Putamen (tissue), 1 donor: ENCODE results near the gene ST6GAL1.
"Not testable (repeated sequence)": the region's sequence is repeated elsewhere in the genome, so short reads cannot be mapped to it uniquely, and the experiment has no call there.

Experiments
- DNase-seq: peaks from one replicate; pipeline ENCODE4 v3.0.0-alpha.2; 2016; ENCODE audit warnings: low spot score

Gene ST6GAL1, protein sequence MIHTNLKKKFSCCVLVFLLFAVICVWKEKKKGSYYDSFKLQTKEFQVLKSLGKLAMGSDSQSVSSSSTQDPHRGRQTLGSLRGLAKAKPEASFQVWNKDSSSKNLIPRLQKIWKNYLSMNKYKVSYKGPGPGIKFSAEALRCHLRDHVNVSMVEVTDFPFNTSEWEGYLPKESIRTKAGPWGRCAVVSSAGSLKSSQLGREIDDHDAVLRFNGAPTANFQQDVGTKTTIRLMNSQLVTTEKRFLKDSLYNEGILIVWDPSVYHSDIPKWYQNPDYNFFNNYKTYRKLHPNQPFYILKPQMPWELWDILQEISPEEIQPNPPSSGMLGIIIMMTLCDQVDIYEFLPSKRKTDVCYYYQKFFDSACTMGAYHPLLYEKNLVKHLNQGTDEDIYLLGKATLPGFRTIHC

DNA sequence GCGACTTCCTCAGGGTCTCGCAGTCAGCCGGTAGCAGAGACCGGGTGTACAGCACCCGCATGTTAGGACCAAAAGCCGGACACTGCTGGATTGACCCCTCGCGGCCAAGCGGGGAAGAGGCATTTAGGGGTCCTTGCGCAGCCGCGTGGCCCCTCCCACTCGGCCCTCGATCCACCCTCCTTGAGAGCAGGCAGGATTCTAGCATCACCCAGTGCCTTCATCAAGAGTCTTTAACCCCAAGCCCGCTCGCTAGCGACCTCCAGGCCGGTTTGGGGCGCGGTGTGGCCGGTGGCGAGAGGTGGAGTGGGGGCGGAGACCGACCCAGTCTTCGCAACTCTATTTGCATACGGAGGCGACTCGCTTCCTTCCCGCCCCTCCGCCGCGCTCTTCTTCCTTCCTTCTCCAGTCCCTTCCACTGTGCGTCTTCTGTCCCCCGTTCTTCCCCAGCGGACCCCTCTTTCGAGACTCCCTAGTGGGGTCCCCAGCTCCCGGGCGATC, at the start of gene ST6GAL1:
Gene ST6GAL1 (plus strand): TSS at position 384 of the 498 bp plus-strand sequence. CDS start 112,178 bp downstream, outside the sequence.
- DNase-seq = no peak

DNA sequence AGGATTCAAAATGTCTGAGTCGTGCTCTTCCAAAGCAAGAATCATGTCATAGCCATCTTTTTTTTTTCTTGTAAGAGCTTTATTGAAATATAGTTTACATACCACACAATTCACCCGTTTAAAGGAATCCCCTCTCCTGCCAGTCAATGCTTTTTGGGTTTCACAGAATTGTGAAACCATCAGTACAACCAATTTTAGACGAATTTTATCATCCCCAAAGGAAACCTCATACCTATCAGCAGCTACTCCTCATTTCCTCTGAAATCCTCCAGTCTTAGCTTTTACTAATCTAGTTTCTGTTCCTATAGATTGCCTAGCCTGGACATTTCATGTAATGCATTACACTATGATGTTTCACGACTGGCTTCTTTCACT, 48.2 kb upstream of the ST6GAL1 start:
- DNase-seq = no peak

DNA sequence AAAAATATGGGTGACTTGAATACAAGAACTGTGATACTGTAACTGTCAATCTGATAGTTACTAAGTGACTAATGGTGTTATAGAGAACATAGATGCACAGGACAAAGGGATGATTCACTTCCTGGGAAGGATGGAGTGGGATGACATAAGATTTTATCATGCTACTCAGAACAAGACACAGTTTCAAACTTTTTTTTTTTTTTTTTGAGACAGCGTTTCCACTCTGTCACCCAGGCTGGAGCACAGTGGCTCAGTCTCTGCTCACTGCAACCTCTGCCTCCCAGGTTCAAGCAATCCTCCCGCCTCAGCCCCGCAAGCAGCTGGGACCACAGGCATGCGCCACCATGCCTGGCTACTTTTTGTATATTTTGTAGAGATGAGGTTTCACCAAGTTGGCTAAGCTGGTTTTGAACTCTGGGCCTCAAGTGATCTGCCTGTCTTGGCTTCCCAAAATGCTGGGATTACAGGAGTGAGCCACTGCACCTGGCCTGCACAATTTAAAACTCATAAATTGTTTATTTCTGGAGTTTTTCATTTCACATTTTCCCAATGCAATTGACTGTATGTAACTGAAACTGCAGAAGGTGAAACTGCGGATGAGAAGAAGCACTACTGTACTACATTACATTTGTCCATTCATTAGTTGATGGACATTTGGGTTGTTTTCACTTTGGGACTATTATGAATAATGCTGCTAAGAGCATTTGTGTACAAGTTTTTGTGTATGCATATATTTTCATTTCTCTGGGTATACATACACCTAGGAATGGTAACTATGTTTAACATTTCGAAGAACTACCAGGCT, 47.2 kb upstream of the ST6GAL1 start:
- no peak for DNase-seq

DNA sequence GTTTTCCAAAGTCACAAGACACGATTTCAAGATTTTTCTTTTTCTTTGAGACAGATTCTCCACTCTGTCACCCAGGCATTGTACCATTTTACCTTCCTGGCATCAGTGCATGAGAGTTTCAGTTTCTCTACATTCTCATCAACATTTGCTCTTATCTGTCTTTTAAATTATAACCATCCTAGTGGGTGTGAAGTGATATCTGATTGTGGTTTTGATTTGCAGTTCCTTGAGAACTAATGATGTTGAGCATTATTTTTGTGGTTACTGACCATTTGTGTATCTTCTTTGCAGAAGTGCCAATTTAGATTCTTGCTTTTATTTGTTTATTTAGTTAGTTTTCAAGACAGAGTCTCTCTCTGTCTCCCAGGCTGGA, 46.7 kb upstream of the ST6GAL1 start:
- DNase-seq = no peak

DNA sequence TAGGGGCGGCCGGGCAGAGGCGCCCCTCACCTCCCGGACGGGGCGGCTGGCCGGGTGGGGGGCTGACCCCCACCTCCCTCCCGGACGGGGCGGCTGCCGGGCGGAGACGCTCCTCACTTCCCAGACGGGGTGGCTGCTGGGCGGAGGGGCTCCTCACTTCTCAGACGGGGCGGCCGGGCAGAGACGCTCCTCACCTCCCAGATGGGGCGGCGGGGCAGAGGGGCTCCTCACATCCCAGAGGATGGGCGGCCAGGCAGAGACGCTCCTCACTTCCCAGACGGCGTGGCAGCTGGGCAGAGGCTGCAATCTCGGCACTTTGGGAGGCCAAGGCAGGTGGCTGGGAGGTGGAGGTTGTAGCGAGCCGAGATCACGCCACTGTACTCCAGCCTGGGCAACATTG, 45.5 kb upstream of the ST6GAL1 start:
- not testable (repeated sequence) for DNase-seq

DNA sequence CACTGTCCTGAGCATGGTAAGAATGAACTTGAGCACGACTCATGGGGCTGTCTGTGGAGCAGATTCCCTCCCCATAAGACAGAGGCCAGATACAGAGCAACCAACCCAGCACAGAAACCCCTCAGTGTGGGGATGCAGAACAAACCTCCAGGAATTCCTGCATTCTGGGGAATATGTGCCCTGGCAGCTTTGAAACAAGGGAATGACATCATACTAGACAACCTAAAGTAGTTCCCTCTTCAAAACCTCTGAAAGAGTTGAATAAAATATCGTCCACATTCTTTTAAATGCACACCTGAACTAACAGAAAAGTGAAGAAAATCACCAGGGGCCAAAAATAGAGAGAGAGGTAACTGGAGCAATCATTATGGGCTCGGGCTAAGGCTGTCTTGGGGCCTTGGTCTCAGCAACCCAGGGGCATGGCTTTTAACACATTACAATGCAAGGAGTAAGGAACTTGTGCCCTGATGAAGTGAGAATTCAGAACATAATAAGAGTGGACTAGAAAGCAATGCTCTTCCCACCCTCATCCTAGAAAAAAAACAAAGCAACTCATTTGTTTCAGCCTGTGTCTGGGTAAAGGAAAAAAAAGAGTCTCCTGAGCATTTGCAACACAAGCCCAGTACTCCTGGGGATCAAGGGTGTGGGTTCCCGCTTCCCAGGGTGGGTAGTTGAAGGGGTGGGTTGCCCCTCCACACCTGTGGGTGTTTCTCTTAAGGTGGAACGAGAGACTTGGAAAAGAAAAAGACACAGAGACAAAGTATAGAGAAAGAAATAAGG, 43.9 kb upstream of the ST6GAL1 start:
- DNase-seq = no peak

DNA sequence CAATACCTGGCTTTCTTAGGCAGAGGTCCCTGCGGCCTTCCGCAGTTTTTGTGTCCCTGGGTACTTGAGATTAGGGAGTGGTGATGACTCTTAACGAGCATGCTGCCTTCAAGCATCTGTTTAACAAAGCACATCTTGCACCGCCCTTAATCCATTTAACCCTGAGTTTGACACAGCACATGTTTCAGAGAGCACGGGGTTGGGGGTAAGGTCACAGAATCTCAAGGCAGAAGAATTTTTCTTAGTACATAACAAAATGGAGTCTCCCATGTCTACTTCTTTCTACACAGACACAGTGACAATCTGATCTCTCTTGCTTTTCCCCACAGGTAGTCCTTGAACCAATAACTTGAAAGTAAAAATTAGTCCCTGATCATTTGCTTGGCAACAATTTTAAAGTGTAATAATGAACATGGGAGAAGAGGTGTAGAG, 42.8 kb upstream of the ST6GAL1 start:
- not testable (repeated sequence) for DNase-seq

DNA sequence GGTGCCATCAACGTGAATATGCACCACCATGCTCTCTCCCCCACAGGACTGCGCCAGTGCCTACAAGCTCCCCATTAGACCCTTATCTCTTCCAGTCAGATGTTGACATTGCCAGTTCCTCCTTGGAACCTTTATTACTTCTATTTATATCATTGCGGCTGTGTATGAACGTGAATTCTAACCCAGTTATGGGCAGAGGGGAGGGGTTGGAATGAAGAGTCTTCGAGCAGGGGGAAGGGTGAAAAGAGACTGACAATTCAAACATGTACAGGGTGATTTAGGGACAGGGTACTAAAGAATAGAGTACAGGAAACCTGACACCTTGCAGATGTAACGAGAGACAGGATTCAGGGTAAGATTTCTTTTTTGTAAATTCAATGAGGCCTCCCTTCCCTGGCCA, 41.8 kb upstream of the ST6GAL1 start:
- no peak for DNase-seq

DNA sequence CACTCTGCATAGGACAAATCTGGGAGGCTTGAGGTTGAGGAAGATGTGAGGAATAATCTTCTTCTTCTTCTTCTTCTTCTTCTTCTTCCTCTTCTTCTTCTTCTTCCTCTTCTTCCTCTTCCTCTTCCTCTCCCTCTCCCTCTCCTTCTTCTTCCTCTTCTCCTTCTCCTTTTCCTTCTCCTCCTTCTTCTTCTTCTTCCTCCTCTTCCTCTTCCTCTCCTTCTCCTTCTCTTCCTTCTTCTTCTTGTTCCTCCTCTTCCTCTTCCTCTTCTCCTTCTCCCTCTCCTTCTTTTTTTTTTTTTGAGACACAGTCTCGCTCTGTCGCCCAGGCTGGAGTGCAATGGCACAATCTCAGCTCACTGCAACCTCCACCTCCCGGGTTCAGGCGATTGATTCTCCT, 40.6 kb upstream of the ST6GAL1 start:
- DNase-seq = not testable (repeated sequence)

DNA sequence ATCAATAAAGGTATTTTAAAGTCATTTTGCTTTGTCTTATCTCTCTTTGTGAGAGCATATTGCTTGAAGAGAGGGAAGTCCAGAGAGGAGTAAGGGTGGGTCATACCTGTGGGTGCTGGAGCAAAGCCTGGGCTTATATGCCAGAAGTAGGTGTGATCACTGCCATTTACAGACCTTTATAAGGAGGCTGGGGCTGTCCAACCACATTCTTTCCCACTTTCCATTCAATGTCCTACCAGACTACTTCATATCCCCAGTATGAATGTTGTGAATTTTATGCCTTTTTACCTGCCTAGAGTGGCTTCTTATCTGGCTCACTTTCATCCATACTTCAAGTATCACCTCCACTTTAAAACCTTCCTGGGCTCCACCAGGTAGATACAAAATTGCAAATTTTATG, 39.4 kb upstream of the ST6GAL1 start:
- no peak for DNase-seq

DNA sequence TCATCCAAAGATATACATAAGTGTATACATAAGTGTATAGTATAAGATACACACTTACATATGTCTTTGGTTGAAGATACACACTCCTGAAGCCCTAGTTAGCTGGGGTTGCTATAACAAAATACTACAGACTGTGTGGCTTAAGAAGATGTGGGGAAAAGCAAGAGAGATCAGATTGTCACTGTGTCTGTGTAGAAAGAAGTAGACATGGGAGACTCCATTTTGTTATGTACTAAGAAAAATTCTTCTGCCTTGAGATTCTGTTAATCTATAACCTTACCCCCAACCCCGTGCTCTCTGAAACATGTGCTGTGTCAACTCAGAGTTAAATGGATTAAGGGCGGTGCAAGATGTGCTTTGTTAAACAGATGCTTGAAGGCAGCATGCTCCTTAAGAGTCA, 37.3 kb upstream of the ST6GAL1 start:
- not testable (repeated sequence) for DNase-seq

DNA sequence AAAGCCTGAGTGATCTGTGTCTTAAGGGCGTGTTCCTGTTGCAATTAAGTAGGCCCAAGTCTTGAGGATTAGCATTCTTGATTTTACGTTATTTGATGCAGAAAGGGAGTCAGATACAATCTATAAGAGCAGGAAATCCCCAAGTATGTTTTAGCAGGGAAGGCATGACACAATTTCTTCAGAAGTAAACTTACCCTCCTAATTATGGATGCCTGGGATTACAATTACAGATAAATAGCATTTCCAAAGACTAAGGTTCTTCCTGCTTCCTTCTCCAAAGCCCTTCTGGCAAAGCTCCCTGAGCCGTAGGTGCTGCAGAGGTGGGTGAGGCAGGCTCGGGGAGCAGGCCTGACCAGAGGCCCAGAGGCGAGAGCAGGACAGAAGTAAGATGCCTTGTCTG, 34.9 kb upstream of the ST6GAL1 start:
- DNase-seq = no peak

DNA sequence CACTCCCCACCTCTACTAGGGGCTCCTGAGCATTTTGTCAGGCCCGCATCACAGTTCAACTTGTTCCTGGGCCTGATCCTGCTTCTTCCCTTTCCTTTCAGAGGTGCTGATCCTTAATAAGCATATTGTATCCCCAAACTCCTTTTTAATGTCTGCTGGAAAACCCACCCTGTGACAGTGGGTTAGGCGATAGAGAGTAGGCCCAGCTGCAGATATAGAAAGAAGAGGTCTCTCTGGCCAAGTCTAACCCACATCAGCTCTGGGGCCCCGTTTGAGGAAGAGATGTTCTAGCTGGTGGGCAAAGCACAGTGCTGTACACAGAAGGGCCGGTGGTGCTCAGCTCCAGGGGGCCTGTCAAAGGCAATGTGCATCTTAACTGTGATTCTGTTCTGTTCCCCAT, 34.3 kb upstream of the ST6GAL1 start:
- DNase-seq = no peak

DNA sequence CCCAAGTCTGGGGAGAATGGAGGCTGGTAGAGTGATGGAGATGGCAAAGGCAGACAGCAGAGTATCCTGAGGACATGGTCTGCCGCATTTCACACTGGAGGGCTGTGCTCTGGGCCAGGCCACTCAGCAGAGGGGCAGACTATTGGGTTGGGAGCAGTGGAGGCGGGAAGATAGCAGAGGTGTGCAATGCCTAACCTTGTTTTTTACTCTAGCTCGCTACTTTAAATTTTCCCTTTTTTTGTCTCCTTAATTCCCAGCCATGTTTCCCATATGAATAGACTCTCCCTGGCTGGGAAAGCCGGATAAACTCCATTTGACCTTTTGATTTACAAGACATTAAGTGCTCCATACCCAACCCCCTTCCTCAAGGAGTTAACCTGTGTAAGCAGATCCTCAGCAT, 33.5 kb upstream of the ST6GAL1 start:
- DNase-seq = no peak

DNA sequence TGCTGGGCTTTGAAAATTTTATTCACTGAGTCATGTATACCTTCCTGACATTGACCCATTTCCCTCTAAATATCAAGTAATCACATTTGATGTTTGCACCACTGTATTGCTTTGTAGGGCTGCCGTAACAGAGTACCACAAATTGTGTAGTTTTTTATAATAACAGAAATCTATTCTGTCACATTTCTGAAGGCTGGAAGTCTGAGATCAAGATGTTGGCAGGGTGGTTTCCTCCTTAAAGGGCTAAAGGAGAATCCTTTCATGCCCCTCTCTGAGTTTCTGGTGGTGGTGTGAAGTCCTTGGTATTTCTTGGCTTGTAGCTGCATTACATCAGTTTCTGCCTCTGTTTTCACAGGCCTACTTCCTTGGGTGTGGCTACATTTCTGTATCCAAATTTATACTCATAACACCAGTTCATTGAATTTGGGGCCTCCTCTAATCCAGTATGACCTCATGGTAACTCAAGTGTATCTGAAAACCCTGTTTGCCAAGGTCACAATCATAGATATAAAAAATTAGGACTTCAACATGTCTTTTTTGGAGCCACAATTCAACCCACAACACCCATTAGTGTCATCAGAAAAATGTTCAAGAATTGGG, 29.1 kb upstream of the ST6GAL1 start:
- no peak for DNase-seq

DNA sequence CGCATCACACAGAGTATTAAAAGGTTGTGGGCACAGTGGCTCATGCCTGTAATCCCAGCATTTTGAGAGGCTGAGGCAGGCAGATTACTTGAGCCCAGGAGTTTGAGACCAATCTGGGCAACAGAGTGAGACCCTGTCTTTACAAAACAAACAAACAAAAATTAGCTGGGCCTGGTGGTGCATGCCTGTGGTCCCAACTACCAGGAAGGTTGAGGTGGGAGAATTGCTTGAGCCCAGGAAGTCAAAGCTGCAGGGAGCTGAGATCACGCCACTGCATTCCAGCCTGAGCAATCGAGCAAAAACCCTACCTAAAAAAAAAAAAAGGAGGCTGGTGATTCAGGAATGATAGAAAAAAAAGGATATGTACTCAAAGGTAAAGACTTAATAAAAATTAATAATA, 28.2 kb upstream of the ST6GAL1 start:
- no peak for DNase-seq

DNA sequence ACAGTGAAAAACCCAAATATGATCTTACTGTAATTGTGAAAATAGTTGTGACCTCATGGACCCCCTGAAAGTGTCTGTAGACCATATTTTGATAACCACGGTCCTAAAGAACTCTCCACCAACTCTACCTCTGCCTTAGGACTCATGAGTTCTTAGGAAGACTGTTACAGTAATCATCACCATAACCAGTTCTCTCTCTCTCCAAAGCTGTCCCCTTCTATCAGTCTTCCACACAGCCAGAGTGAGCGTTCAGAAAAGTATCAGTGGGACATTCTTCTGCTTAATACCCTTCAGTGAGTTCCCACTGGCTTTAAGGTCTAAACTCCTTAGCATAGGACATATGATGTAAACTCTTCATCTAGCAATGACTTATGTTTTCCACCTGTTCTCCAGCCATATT, 27.6 kb upstream of the ST6GAL1 start:
- DNase-seq = no peak

DNA sequence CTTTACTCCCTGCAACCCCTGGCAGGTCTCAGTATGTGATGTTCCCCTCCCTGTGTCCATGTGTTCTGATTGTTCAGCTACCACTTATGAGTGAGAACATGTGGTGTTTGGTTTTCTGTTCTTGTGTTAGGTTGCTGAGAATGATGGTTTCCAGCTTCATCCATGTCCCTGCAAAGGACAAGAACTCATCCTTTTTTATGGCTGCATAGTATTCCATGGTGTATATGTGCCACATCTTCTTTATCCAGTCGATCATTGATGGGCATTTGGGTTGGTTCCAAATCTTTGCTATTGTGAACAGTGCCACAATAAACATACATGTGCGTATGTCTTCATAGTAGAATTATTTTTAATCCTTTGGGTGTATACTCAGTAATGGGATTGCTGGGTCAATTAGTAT, 26.6 kb upstream of the ST6GAL1 start:
- DNase-seq = not testable (repeated sequence)

DNA sequence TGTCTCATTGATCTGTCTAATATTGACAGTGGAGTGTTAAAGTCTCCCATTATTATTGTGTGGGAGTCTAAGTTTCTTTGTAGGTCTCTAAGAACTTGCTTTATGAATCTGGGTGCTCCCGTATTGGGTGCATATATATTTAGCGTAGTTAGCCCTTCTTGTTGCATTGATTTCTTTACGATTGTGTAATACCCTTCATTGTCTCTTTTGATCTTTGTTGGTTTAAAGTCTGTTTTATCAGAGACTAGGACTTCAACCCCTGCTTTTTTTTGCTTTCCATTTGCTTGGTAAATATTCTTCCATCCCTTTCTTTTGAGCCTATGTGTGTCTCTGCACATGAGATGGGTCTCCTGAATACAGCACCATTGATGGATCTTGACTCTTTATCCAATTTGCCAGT, 23.3 kb upstream of the ST6GAL1 start:
- DNase-seq = not testable (repeated sequence)

DNA sequence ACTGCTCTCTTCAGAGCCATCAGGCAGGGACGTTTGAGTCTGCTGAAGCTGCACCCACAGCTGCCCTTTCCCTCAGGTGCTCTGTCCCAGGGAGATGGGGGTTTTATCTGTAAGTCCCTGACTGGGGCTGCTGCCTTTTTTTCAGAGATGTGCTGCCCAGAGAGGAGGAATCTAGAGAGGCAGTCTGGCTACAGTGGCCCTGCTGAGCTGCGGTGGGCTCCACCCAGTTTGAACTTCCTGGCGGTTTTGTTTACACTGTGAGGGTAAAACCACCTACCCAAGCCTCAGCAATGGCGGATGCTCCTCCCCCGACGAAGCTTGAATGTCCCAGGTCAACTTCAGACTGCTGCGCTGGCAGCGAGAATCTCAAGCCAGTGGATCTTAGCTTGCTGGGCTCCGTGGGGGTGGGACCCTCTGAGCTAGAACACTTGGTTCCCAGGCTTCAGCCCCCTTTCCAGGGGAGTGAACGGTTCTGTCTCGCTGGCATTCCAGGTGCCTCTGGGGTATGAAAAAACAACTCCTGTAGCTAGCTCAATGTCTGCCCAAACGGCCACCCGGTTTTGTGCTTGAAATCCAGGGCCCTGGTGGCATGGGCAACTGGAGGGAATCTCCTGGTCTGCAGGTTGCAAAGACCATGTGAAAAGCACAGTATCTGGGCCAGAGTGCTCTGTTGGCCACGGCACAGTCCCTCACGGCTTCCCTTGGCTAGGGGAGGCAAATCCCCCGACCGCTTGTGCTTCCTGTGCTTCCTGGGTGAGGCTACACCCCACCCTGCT, 21.1 kb upstream of the ST6GAL1 start:
- DNase-seq = no peak
